Neutrophil (primary cell): ENCODE data around the gene ERO1B.

Experiments
- H3K27ac ChIP-seq: fragments of 200-600 bp; sonication (generic); 2 replicates; pipeline ENCODE4 v1.5.1; 2016; ENCODE audit warnings: mild to moderate bottlenecking, moderate library complexity
- H3K27me3 ChIP-seq: fragments of 200-600 bp; sonication (generic); 2 replicates; pipeline ENCODE4 v1.6.0; 2016; ENCODE audit warnings: mild to moderate bottlenecking
- H3K36me3 ChIP-seq: fragments of 200-600 bp; sonication (generic); 2 replicates; pipeline ENCODE4 v1.5.1; 2017
- H3K4me1 ChIP-seq, 2 experiments: fragments of 200-600 bp in 1 of 2; sonication (generic) in 1 of 2; 1 replicate in 1 of 2; 2 replicates in 1 of 2; pipeline versions ENCODE4 v1.5.1 to v1.6.1; 2013 to 2016; ENCODE audit warnings: low read depth in 1 of 2, low read length in 1 of 2, mild to moderate bottlenecking in 1 of 2, moderate library complexity in 1 of 2; ENCODE audit not compliant: control insufficient read depth in 1 of 2, insufficient read depth in 1 of 2
- H3K4me3 ChIP-seq, 2 experiments: fragments of 200-600 bp in 1 of 2; sonication (generic) in 1 of 2; 1 replicate in 1 of 2; 2 replicates in 1 of 2; pipeline ENCODE4 v1.5.1; 2013 to 2016; ENCODE audit warnings: low read depth in 1 of 2, low read length in 1 of 2, mild to moderate bottlenecking in 1 of 2, moderate library complexity in 1 of 2
- H3K9me3 ChIP-seq: fragments of 200-600 bp; sonication (generic); 2 replicates; pipeline ENCODE4 v1.5.1; 2016
- TF ChIP-seq, protein P1 (sequence below): fragments of 200-600 bp; sonication (generic); IDR thresholded peaks from 2 replicates; pipeline ENCODE4 v1.5.1; 2016; ENCODE audit warnings: antibody characterized with exemption

ERO1B gene

DNA sequence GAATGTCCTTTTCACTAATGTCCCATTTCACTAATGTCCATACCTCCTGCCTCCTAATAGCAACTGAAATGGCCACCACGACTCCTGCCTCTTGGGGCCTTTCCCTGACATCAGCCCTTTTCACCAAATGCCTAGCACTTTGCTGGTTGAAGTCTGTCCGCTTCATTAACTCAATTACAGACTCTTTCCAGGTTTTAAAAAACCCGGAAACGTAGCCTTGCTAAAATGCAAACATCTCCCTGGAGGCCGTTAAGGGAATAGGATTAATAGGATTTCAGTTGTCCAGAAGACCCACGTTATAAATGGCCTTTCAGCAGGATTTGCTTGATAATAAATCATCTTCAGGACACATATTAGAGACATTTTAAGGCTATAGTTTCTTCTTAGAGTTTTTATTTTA is 25.7 kb upstream of the ERO1B start:
- TF ChIP-seq, protein P1, sequence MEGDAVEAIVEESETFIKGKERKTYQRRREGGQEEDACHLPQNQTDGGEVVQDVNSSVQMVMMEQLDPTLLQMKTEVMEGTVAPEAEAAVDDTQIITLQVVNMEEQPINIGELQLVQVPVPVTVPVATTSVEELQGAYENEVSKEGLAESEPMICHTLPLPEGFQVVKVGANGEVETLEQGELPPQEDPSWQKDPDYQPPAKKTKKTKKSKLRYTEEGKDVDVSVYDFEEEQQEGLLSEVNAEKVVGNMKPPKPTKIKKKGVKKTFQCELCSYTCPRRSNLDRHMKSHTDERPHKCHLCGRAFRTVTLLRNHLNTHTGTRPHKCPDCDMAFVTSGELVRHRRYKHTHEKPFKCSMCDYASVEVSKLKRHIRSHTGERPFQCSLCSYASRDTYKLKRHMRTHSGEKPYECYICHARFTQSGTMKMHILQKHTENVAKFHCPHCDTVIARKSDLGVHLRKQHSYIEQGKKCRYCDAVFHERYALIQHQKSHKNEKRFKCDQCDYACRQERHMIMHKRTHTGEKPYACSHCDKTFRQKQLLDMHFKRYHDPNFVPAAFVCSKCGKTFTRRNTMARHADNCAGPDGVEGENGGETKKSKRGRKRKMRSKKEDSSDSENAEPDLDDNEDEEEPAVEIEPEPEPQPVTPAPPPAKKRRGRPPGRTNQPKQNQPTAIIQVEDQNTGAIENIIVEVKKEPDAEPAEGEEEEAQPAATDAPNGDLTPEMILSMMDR, result no peak
- Histone ChIP-seq H3K36me3 (no peaks in the 10 kb centered on the region), H3K27me3 (no peaks in the 10 kb centered on the region), H3K27ac (no peak overlapping the region), H3K9me3 (no peaks in the 10 kb centered on the region), H3K4me3 (no peak overlapping the region), H3K4me1 (no peaks in the 10 kb centered on the region)

DNA sequence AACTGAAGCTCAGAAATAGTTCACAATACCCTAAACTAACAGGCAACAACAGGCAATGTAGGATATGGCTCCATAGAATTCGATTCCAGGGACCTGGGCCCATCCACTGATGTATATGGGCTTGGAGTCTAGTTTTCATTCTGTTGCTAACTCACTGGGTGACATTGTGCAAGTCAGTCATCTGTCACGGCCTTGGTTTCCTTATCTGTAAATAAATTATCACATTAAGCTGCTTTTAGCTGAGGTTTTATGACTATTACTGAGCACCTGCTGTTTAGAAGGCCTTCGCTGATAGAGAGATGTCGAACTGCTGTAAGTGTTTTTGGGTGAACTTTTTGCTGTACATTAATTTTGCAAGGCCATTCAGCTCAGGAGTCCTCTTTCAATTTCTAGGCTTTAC is 22.9 kb upstream of the ERO1B start:
- no peak overlapping the region for H3K27ac ChIP-seq
- H3K9me3 ChIP-seq, result no peaks in the 10 kb centered on the region
- no peaks in the 10 kb centered on the region for H3K4me1 ChIP-seq
- H3K4me3 ChIP-seq, result no peak overlapping the region
- H3K36me3 ChIP-seq, result no peaks in the 10 kb centered on the region
- TF ChIP-seq, protein P1, result no peak
- no peaks in the 10 kb centered on the region for H3K27me3 ChIP-seq

DNA sequence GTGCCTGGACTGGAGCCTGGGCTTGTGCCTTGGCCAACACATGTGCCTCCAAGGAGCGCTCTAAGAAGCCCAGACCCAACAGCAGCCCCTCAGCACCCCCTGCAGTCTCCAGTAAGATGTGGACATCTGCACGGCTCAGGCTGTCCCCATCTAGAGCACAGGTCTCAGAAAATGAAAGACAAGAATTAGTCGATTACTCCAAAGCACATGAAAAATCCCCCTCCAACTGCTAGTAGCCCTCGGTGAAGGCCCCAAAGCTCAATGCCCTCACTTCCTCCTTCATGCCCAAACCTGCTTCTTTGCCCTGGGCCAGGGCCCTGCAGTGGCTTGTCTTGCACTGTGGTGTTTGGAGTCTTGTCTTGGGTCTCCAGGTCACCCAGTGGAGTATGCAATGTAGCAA is 21.9 kb upstream of the ERO1B start:
- TF ChIP-seq, protein P1, result no peak
- no peak overlapping the region for H3K4me3 ChIP-seq

DNA sequence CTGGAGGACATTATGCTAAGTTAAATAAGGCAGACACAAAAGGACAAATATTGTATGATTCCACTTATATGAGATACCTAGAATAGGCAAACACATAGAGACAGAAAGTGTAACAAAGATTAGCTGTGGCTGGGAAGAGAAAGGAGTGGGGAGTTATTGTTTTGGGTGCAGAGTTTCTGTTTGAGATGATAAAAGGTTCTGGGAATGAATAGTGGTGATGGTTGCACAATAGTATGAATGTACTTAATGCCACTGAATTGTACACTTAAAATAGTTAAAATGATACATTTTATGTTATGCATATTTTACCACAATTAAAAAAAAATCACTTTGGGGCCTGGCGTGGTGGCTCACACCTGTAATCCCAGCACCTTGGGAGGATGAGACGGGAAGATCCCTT is 21.2 kb upstream of the ERO1B start:
- TF ChIP-seq, protein P1, result no peak
- H3K27ac ChIP-seq, result no peak overlapping the region
- no peaks in the 10 kb centered on the region for H3K4me1 ChIP-seq
- H3K9me3 ChIP-seq, result no peaks in the 10 kb centered on the region
- no peak overlapping the region for H3K4me3 ChIP-seq
- no peaks in the 10 kb centered on the region for H3K27me3 ChIP-seq
- H3K36me3 ChIP-seq, result no peaks in the 10 kb centered on the region

More for the DNA sequence above, 21.9 kb upstream of the ERO1B start:
- Histone ChIP-seq H3K27me3 (no peaks in the 10 kb centered on the region), H3K4me1 (no peaks in the 10 kb centered on the region), H3K27ac (no peak overlapping the region), H3K36me3 (no peaks in the 10 kb centered on the region), H3K9me3 (no peaks in the 10 kb centered on the region)

DNA sequence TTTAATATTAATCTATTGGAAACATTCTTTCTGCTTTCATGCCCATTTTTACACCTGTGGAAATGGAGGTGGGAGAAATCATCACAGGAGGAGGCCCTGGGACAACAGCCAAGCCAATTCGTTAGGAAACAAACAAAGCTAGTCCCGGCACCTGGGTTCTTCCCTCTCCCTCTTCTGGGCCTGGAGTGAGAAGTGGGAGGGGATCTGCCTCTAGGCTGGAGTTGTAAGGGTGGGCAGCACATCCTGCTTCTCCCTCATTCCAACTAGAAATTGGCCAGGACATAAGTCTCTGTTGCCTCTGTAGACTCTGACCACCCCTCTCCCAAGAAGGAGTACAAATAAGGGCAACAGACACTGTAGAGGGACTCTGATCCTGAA is 20.2 kb upstream of the ERO1B start:
- Histone ChIP-seq H3K27me3 (no peaks in the 10 kb centered on the region), H3K27ac (no peak overlapping the region), H3K4me3 (no peak overlapping the region), H3K9me3 (no peaks in the 10 kb centered on the region), H3K36me3 (no peaks in the 10 kb centered on the region), H3K4me1 (no peaks in the 10 kb centered on the region)
- TF ChIP-seq, protein P1, result no peak
